NOMO-1 (cell line): ENCODE results near the gene TNFRSF1B.

Experiments used
- DNase-seq, 2 experiments: peaks; one replicate each; lab custom pipeline; 2025; ENCODE audit not compliant: unreplicated experiment in 2 of 2; lab: John Stamatoyannopoulos, UW

The TNFRSF1B gene

DNA sequence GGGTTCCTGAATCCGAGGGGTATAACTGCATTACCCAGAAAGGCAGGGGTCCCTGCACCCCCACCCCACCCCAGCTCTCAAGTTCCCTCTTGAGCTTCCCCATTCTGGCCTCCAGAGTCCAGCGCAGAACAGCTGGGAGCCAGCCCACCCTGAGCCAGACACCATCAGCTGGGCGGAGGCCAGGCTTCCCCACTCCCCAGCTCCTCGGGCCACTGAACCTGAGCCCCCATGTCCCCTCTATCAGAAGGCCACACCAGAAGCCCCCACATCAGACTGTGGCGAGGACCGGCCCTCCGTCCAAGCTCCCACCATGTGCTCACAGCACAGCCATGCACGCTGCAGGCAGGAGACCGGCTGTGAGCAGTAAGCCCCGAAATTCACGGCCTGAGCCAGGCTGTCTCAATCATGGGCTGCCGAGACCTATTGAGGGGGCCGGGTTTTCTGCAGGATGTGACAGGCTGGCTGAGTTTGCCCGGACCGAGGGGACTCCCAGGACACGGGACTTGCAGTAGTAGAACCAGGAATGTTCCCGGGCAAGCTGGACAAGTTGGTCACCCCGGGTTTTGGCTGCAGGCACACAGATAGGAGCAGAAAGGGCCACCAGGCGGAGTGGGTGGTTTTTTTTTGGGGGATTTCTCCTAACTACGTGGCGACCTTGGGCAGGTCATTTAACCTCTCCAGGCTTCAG, 25.5 kb upstream of the TNFRSF1B start:
- DNase-seq = no peak

- DNase-seq = no peak
These were observed 24.5 kb upstream of the TNFRSF1B start for GRCh38 chr1:12142141-12142823.

- peak; percentile 37 to 56 for DNase-seq
These were observed 23.7 kb upstream of the TNFRSF1B start for GRCh38 chr1:12142891-12143630.

- DNase-seq = peak; percentile 61 to 63
These were observed 23.1 kb upstream of the TNFRSF1B start for GRCh38 chr1:12143631-12144155.

- no peak for DNase-seq
These were observed 22.6 kb upstream of the TNFRSF1B start for GRCh38 chr1:12144236-12144635.

DNA sequence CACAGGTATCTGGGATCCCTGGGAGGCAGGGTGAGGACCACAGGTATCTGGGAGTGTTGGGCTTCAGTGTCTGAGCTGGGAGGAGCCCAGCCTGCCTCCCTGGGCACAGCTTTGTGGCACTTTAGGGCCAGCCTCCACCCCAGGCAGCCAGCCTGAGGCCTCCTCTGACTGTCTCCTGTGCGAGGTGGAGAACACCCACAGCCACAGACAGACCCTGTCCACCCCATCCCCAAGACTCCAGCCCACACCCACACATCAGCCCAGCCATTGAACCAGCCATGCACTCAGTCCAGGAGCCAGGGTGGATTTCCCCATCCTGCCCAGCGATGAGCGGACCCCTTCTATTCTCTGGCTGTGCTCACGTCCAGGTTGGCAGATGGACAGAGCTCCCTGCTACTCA, 21.8 kb upstream of the TNFRSF1B start:
- no peak for DNase-seq

DNA sequence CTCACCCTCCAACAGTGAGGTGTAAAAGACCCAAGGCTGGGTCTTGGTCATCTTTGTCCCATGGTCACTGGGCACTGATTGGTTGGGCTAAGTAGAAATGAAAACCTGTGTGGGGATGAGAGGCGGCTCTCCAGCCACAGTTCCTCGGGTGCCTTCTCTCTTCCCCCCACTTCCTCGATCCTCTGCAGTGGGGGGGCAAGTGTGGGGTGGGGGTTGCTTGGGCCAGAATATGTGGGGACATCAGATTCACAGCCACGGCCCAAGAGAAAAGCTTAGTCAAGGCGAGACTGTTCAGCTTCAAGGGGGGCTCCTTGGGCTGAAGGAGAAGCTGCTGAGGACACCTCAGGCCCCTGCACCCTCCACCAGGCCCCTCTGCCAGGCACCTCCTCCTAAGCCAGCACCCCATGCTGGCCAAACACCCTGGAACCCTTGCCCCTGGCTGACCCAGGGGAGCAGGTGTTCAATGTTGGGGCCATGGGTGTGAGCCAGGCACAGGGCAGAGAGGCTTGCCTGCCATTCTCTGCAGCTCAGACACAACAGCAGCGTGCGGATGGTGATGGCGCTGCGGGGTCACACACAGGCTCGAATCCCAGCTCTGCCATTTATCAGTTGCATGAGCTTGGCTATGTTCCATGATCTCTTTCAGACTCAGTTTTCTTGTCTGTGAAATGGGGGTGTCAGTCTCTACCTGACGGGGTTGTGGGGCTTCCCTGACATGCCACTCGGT, 21.0 kb upstream of the TNFRSF1B start:
- no peak for DNase-seq

DNA sequence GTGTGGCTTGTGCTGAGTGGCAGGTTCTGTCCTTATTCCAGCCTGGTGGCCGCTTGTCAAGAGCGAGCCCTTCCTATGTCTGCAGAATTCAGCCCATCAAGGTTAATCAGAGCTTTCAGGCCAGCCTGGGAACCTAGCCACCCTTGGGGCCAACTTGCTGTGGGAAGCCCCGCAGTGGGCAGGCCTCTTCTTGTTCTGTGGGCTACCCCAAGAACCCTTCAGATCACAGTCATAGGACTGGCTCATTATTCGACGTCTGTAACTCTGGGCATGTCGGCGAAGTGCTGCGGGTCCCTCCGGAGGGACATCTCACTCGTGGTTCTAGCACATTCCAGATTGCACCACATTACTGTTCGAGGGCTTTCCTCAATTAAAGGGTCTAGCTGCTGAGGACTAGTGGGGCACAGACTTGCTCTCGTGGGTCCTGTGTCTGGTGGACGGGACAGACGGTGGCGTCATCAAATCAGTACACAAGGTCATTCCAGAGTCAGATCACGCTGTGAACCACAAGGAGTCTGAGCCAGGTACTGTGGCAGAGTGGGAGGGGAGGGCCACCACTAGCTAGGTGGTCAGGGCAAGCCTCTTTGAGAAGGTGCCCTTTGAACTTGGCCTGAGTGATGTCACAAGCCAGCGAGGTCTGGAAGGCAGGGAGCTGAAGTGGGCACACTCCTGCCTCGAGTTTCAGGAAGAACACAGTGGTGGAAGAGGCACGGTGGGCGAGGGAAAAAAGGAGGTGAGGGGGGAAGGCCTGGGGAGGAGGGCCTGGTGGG, 20.3 kb upstream of the TNFRSF1B start:
- DNase-seq = no peak

DNA sequence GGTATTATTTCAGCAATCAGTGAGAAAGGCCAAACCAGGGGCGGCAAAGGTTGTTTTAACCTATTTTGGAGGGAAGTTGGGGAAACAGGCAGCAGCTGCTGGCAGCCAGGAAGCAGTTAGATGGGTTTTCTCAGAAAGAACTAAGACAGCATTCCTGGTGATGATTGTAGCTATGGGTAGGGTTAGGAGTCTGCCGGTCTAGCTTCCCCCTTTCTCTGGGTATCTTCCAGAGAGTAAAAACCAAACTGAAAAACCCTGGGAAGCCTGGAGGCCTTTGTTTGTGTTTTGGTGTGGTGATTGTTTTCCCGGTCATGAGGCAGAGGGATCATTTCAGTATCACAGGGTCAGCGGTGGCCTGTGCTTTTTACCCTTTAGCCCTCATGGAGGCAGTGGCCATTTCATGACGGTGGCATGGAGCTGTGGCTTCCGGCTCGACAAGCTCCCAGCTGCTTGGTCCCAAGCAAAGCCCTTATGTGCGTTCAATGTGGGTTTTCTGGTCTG, 19.5 kb upstream of the TNFRSF1B start:
- no peak for DNase-seq

GRCh38 chr1:12148160-12148957, 18.4 kb upstream of the TNFRSF1B start:
- DNase-seq = no peak

GRCh38 chr1:12148958-12149790, 17.6 kb upstream of the TNFRSF1B start:
- no peak for DNase-seq

GRCh38 chr1:12149791-12150175, 17.0 kb upstream of the TNFRSF1B start:
- DNase-seq = no peak

GRCh38 chr1:12150456-12151200, 16.2 kb upstream of the TNFRSF1B start:
- DNase-seq = peak; percentile 70 to 77

- no peak for DNase-seq
These were observed 15.3 kb upstream of the TNFRSF1B start for GRCh38 chr1:12151465-12151864.

GRCh38 chr1:12152113-12152891, 14.5 kb upstream of the TNFRSF1B start:
- DNase-seq = peak; percentile 27 to 72

- DNase-seq = peak; percentile 75 to 79
These were observed 13.5 kb upstream of the TNFRSF1B start for GRCh38 chr1:12153181-12153785.
